HG03095 (cell line): ENCODE measurements around the gene RAB37.
A peak's percentile ranks its signal among the peaks of the same experiment; 100 is the strongest.

Experiments used
- ATAC-seq: cut with Tn5 transposase; IDR thresholded peaks from one replicate; pipeline ENCODE4 v1.9.1; 2021; ENCODE audit warnings: moderate library complexity; ENCODE audit not compliant: unreplicated experiment

Gene RAB37

GRCh38 chr17:74744714-74745547 lies 7.9 kb downstream of the RAB37 start:
- ATAC-seq = no peak

- ATAC-seq = no peak
Measured at GRCh38 chr17:74745548-74746177, 8.6 kb downstream of the RAB37 start.

- ATAC-seq = no peak
Measured at GRCh38 chr17:74746376-74746775, 9.3 kb downstream of the RAB37 start.

- ATAC-seq = no peak
Measured at GRCh38 chr17:74746922-74747321, 9.9 kb downstream of the RAB37 start.

- no peak for ATAC-seq
Measured at GRCh38 chr17:74748279-74748528, 11.1 kb downstream of the RAB37 start.

GRCh38 chr17:74748529-74749278 lies 11.6 kb downstream of the RAB37 start, which contains the start of gene NHERF1:
Gene NHERF1 (plus strand): TSS chr17:74748628. CDS start chr17:74748847, 219 bp downstream.
- peak; percentile 82 for ATAC-seq

GRCh38 chr17:74749279-74750038 lies 12.4 kb downstream of the RAB37 start:
- ATAC-seq = peak; percentile 7

GRCh38 chr17:74750039-74750326 lies 12.9 kb downstream of the RAB37 start:
- no peak for ATAC-seq

GRCh38 chr17:74750327-74751069 lies 13.4 kb downstream of the RAB37 start:
- no peak for ATAC-seq

- ATAC-seq = no peak
Measured at GRCh38 chr17:74752415-74752814, 15.4 kb downstream of the RAB37 start.

GRCh38 chr17:74752822-74753401 lies 15.9 kb downstream of the RAB37 start:
- ATAC-seq = no peak

- no peak for ATAC-seq
Measured at GRCh38 chr17:74754832-74755231, 17.8 kb downstream of the RAB37 start.

- ATAC-seq = no peak
Measured at GRCh38 chr17:74755533-74755932, 18.5 kb downstream of the RAB37 start.

- ATAC-seq = no peak
Measured at GRCh38 chr17:74756891-74757290, 19.8 kb downstream of the RAB37 start.

- no peak for ATAC-seq
Measured at GRCh38 chr17:74757502-74757901, 20.4 kb downstream of the RAB37 start.

GRCh38 chr17:74757931-74758847 lies 21.1 kb downstream of the RAB37 start:
- ATAC-seq = no peak

GRCh38 chr17:74758848-74759168 lies 21.8 kb downstream of the RAB37 start:
- ATAC-seq = no peak

GRCh38 chr17:74759243-74759801 lies 22.3 kb downstream of the RAB37 start:
- peak; percentile 46 for ATAC-seq

GRCh38 chr17:74759941-74760340 lies 22.9 kb downstream of the RAB37 start:
- no peak for ATAC-seq
